ENCODE data around the gene DBNL.

Gene DBNL

GRCh38 chr7:44100458-44101302, 56.2 kb downstream of the DBNL start:
- DNase-seq: no peak

GRCh38 chr7:44101303-44101965, 56.9 kb downstream of the DBNL start:
- DNase-seq: no peak

DNA sequence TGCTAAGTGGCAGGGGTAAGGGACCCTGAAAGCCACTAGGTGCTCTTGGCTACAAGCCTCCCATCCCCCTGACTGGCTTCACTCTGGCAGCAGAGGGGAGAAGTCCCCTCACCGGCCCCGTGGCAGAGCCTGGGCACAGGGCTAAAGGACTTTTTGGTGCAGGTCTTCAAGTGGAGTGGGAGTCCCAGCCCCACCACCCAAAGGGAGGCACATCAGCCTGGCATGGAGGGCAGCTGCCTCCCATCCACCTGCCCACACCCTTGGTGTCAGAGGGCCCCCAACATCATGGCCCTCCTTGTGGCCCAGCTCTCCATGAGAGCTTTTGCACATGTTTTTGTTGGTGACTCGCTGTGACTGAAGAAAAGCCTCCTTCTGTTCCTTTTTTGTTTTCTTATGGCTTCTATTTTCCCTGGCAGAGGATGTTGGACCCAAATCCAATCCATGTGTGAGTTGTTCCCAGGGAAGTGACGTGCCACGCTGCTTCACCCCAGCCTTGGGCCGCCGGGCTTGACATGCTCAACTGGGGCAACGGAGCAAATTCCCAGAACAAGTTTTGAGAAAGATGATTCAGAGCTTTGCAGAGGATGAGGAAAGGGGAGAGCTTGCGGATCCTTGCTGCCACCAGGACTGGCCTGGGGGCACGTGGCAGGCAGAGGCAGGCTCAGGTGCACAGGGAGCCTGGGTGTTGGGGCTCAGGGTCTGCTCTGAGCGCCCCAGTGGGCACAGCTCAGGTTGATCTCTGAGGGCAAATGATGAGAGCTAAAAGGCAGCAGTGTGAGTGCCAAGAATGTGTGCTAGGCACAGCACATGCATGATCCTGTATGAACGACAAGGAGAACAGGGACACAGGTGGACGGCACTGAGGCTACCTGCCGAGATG, 57.7 kb downstream of the DBNL start:
- no peak for DNase-seq

DNA sequence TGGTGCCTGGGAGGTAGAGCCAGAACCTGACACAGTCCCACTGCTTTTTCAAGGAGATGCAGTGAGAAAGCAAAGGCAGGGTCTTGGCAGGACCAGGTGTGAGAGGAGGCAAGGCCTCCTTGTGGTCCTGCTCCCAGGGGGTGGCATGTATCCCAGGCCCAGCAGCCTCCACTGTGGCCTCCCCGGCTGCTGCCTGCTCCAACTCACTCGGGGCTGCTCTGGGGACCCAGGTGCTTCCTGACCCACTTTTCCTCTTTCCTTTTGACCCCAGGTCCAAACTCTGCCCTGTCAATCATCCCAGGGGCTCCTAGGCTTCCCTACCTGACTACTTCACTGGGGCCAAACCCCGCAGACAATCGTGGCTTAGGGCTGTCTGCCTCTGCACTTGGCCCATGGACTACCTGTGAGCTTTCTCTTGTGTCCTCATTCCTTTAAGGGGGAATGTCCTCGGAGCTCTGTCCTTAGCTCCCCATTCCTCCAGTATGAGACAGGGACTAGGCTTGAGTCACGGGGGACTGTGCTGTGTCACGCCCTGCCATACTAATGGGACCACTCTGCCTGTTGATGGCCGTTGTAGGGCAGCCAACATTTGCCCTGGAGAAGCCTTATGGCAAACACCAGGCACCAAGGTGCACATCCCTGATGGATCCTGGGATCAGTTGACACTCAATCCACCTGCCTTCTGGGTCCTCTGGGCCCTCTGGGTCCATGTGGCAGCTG, 58.5 kb downstream of the DBNL start:
- DNase-seq: no peak

GRCh38 chr7:44103566-44103922, 59.0 kb downstream of the DBNL start:
- no peak for DNase-seq

GRCh38 chr7:44103923-44104859, 59.7 kb downstream of the DBNL start, which contains the start of gene AEBP1:
TSS of gene AEBP1 (plus strand) at chr7:44104345. CDS start at chr7:44104666, 321 bp downstream.
- no peak for DNase-seq

- DNase-seq: no peak
Measured at GRCh38 chr7:44104860-44105771, 60.6 kb downstream of the DBNL start.

DNA sequence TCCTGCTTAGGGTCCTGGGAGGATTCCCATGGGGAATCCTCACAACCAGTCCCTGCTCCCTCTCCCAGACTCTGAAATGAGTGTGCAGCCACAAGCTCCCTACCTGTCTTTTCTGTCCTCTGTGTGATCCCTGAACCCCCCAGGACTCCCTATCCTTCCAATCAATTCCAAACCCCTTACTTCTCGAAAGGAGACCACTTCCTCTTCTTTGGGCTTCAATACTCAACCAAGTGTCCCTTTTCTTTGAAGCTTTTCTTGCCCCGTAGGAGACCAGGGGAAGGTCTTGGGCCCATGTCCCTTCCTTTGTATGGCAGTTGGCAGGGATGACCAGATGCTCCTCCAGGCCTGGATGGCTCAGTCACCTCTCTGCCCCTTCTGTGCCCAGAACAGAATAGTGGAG, 61.3 kb downstream of the DBNL start:
- no peak for DNase-seq

DNA sequence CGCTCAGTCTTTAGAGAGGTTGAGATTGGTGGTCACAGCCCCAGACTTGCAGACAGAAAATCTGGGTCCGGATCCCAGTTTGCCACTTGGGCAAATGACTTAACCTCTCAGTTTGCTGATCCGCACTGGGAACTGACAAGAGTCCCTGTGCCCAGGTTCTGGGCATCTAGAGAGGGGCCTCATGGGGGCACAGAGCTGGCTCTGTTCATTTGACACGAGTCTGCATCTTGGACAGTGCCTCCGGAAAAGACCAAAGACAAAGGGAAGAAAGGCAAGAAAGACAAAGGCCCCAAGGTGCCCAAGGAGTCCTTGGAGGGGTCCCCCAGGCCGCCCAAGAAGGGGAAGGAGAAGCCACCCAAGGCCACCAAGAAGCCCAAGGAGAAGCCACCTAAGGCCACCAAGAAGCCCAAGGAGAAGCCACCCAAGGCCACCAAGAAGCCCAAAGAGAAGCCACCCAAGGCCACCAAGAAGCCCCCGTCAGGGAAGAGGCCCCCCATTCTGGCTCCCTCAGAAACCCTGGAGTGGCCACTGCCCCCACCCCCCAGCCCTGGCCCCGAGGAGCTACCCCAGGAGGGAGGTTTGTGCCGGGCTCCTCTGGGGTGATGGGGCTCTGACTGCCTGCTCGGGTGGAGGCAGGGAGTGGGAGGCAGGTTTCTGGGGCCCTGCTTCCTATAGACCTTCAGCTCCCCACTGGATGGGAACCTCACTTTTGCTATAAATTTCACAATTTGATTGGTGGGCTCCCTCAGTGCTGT, 62.0 kb downstream of the DBNL start:
- no peak for DNase-seq

GRCh38 chr7:44107116-44107960, 62.8 kb downstream of the DBNL start:
- DNase-seq: no peak

GRCh38 chr7:44107961-44108767, 63.7 kb downstream of the DBNL start:
- DNase-seq: no peak

- DNase-seq: no peak
Measured at GRCh38 chr7:44108768-44109750, 64.6 kb downstream of the DBNL start.

DNA sequence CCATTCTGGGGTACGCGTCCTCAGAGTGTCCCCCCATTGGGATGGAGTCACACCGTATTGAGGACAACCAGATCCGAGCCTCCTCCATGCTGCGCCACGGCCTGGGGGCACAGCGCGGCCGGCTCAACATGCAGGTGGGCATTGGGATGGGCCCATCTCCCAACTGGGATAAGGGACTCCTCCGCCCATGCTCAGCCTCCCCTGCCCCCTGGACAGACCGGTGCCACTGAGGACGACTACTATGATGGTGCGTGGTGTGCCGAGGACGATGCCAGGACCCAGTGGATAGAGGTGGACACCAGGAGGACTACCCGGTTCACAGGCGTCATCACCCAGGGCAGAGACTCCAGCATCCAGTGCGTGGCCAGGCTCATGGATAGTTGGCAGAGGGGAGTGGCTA, 65.5 kb downstream of the DBNL start:
- DNase-seq: no peak

GRCh38 chr7:44110719-44111635, 66.5 kb downstream of the DBNL start:
- DNase-seq: no peak
